H7 (cell line): Measurements from ENCODE around the gene POLR1A. TPM values are rescaled to one million over a fixed set of nuclear protein-coding genes. Genes with fewer than 3 reads are reported as not detected.
A peak's percentile ranks its signal among the peaks of the same experiment; 100 is the strongest.

ENCODE experiments used
- DNase-seq: peaks from one replicate; pipeline ENCODE4 v3.0.0; 2012
- H3K27me3 ChIP-seq: 2 replicates; pipeline ENCODE4 v1.6.0; 2011; ENCODE audit warnings: mild to moderate bottlenecking, low read length; ENCODE audit not compliant: control insufficient read depth, insufficient read depth
- H3K36me3 ChIP-seq: replicated peaks from 2 replicates; pipeline ENCODE4 v1.5.1; 2011; ENCODE audit warnings: low read length; ENCODE audit not compliant: control insufficient read depth, insufficient read depth
- H3K4me3 ChIP-seq: 2 replicates; pipeline ENCODE4 v1.5.1; 2011; ENCODE audit warnings: low read depth, mild to moderate bottlenecking, control low read depth, low read length, moderate library complexity; ENCODE audit not compliant: insufficient read depth
- total RNA-seq: library from RNA; depleted of rRNA; stranded (reverse); fragments of >200 nt; shearing (Covaris generic); gene quantifications from 2 replicates; pipeline ENCODE4 v1.2.3, GENCODE V29; 2014

The POLR1A gene
- total RNA-seq, 1 experiment from 2014 or later: 19.9 TPM

DNA sequence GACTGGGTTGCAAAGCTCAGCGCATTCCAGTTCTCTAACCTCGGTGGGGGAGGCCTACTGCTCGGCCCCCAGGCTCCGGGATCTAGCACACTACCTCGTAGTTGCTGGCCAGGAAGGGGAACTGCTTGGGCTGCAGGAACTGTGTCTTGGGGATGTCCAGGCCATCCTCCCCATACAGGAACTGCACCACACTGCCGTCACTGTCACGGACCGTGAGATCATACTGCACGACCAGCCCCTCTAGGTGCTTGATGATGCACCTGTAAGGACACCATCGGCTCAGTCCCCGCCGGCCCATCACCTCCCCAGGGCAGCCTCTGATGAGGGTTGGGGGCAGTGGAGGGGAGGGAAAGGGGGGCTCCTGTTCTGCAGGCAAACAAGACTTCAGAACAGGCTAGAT, 61.6 kb downstream of the POLR1A start:
- H3K36me3 ChIP-seq: peaks cover 54% of the 10 kb centered on the region
- H3K4me3 ChIP-seq: no peak overlapping the region
- DNase-seq: no peak
- no peaks in the 10 kb centered on the region for H3K27me3 ChIP-seq

DNA sequence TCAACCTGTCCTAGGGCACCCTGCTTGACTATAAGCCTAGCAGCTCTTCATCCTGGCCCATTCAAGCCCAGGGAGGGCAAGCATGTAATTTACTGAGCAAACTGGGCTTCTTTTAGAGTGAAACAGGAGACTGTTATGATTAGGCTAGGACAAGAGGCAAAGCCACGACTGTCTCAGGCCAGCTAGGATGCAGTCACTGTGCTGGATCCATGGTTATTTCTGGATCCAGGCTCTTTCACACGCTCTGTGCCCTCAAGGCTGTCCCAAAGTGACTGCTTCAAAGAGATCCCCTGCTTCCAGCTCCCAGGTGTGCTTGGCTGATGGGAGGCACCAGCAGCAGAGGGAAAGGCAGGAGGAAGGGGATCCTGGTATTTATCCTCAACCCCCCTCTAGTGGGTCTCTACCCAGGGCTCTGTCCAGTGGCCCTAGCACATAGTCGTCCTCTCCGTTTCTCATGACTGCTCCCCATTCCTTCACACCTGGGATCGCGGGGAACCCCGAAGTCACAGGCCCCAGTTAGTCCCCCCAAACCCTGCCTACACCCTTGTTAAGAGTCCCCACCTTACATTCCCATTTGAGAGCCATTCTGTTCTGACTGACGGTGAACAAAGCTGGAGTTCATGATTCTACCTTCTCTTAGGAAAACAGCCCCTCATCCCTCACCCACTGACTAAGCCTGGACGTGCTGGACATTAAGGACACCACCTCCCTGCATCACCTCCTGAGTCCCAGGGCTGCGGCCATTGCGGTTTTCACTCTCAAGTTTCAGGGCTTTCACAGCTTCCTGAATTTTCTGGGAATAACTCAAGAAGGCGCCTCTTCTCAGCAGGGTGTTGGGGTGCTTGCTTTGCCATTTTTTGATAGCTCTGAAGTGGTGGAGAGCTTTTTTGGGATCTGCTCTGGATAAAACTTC, 63.2 kb downstream of the POLR1A start:
- H3K27me3 ChIP-seq: no peaks in the 10 kb centered on the region
- H3K4me3 ChIP-seq: no peak overlapping the region
- DNase-seq: peak; percentile 10
- H3K36me3 ChIP-seq: peaks cover 57% of the 10 kb centered on the region

DNA sequence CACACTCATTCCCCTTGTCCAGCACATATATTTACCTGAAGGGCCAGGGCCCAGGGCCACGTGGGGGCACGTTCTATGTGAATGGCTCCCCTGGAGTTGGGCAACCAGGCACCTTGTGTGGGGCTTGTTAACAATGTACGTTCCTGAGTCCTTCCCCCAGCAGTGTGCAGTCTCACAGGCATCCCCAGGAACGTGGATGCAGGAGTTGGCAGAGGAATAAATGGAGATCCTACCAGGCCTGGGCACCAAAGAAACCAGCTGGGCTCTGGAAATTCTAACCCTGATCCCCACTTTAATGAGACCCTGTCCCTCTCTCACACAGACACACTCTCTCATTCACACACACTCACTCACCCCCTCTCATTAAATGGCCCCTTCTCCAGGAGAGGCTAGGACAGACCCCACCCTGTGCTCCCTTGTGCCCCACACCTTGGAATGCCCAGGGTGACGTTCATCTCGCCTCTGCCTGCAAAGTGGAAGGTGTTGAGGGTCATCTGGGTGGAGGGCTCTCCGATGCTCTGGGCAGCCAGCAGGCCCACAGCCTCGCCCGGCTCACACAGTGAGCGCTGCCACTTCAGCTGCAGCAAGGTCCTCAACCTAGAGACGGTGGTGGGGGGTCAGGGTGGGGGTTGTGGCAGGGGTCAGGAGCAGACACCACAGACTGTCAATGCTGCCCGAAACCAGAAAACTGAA, 65.6 kb downstream of the POLR1A start:
- H3K27me3 ChIP-seq: no peaks in the 10 kb centered on the region
- DNase-seq: no peak
- peaks cover 48% of the 10 kb centered on the region for H3K36me3 ChIP-seq
- no peak overlapping the region for H3K4me3 ChIP-seq

DNA sequence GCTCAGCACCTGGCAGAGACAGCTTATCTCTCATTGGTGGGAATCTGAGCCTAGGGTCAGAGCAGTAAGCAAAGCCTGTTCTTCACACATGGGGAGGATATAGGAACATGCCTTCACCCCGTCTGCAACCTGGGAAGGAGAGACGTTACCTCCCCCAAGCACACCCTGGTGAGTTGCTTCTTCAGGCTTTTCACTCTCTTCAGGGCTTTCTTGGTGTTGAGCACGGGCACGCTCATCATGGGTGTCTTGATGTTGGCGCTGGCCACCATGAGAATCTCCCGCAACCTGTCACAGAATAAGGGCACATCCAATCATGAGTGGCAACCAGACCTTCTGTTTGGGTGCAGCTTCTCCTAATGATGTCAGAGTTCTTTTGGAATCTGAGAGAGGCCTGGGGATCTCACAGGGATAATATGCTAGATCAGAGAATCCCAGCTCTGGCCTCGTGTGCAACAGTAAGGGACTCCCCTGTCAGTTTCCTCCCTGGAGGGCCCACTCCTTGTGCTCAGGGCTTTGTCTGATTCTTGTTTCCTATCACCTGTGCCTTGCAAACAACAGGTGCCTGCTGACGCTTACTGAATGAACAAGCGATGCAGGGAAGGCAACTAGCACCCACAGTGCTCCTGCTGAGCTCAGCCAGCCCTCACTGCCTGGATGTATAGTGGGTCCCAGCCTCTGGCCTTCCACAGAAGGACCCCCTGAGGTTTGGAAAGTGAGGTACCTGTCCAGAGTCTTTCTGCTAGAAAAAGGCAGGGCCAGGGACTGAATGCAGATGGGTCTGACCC, 66.3 kb downstream of the POLR1A start:
- no peaks in the 10 kb centered on the region for H3K27me3 ChIP-seq
- no peak for DNase-seq
- H3K36me3 ChIP-seq: peaks cover 41% of the 10 kb centered on the region
- H3K4me3 ChIP-seq: no peak overlapping the region

DNA sequence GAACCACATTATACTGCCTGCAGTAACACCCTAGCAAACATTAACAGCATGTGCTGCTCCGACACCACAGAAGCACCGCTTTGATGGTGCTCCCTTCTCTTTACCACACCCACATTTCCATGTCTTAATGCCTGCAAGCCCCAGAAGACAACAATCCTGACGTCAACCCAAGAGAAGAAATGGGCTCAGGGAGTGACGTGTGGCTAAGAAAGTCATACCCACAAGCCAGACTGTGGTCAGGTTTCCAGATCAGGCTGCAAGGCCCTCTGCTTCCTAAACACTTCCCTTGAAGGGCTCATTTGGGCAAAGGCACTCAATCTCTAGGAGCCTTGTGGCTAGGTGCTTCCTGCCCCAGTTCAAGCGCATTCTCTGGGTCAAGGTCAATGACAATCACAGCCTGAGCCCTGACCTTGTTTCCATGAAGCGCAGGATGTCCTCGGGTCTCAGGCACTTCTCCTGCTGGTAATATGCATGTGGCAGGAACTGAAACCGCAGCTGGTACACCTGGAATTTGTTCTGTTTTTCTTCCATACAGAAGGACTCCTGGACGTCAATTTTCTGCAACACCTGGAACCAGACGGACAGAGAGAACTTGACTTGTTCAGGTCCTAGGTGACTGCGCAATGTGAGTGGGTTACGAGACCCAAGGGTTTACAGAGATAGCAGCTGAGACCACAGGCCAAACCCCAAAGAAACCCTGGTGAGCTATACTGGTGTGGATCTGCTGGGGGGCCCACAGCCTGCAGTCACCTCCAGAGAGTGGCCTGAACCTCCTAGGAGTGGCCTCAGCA, 67.2 kb downstream of the POLR1A start:
- no peak overlapping the region for H3K4me3 ChIP-seq
- H3K27me3 ChIP-seq: no peaks in the 10 kb centered on the region
- no peak for DNase-seq
- H3K36me3 ChIP-seq: peaks cover 39% of the 10 kb centered on the region

DNA sequence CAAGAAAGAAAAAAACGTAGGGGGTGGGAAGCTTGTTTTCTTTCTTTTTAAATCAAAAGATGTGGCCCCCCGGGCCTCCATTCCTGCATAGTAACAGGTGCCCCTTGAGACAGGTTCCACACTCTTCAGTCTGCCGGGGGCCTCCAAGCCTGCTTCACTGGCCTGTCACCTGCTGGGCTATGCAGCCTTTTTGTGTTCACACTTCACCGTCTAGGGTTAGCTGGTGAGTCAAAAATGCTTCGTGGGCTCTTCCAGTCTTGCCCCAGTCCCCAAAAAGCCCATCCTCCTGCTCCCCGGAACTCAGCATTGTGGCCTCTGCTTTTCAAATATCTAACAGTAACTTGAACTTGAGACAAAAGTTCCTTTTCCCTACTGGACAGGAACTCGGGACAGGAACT, 67.9 kb downstream of the POLR1A start:
- no peak for DNase-seq
- no peaks in the 10 kb centered on the region for H3K27me3 ChIP-seq
- peaks cover 44% of the 10 kb centered on the region for H3K36me3 ChIP-seq
- H3K4me3 ChIP-seq: no peak overlapping the region

DNA sequence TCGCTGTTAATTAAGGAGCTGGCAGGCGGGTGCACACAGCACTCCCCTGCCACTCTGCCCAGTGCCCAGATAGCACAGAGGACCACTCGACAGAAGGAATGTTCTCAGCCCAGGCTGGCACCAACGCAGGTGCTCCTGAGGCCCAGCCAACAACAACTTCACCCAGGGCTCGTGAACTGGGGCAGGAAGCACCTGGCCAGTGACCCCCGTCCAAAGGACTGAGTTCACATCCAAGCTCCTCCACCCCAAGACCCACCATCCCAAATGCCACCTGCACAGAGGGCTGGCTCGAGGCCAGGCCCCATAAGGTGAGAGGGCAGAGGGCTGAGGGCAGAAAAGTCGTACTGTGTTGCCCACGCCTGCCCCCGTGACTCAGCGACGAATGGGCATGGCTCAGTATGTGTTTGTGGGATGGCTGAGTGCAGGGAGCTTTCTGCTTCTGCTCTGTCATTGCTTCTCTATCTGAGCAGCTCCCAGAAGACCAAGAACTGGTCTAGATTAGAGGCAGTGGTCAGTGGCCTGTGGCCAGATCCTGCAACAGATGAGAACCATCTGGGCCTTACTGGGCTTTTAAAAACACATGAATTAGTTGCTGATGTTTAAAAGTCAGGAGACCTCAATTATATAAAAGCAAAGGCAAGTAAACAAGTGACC, 68.4 kb downstream of the POLR1A start:
- peaks cover 43% of the 10 kb centered on the region for H3K36me3 ChIP-seq
- no peak for DNase-seq
- H3K4me3 ChIP-seq: no peak overlapping the region

DNA sequence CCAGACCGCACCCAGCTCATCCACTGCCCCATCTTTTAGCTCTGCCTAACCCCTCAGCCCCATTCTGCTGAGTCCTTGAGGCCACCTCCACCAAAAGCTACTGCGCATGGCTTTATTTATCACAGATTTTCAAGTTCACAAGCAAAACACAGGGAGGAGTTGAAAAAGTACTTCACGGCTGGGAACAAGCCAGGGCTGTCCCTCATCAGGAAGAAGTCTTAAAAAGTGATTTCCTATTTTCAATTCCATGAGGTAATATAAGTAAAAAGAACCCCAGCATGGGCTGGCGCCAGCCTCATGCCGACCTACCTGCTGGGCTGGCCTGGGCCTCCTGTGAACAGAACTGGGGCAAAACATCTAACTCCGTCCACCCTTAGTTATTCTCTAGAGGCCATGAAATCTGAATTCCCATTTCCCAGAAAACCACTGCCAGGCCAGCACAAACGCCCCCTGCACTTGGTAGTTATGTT, 69.0 kb downstream of the POLR1A start:
- Histone ChIP-seq H3K27me3 (no peaks in the 10 kb centered on the region), H3K4me3 (no peak overlapping the region), H3K36me3 (peaks cover 46% of the 10 kb centered on the region)
- no peak for DNase-seq

More for the DNA sequence above, 68.4 kb downstream of the POLR1A start:
- H3K27me3 ChIP-seq: no peaks in the 10 kb centered on the region

DNA sequence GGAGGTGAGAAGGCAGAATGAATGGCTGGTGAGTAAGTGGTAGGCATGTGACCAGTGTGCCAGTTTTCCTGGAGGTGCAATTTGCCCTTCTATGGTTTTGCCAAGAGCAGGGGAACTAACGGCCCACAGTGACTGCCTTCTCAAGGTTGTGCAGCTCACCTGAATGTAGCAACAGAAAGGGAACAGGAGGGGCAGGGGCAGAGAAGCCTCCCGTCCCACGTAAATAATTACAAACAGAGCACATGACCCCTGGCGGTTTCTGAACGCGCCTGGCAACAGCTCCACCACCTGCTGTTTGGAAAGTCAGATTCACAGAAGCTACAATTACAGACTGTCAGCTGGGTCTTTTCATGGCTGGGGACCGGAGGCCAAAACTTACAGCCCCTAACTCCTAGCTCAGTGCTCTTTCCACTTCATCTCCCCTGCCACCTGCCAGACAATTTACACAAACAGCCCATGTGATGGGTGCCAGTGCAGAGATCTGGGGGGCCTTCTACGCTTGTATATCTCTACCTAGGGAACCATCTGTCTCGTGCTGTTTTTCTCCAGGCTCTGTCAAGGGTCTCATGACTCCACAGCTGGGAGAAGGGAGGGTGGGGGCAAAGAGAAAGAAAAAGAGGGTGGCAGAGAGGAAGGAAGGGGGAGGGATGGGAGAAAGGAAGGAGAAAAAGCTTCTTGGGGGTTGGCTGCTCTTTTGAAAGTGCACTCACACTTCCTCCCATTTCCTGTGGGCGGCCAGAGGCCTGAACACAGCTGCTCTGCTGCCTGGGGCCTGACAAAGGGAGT, 69.6 kb downstream of the POLR1A start:
- Histone ChIP-seq H3K27me3 (no peaks in the 10 kb centered on the region), H3K36me3 (peaks cover 48% of the 10 kb centered on the region), H3K4me3 (no peak overlapping the region)
- no peak for DNase-seq

DNA sequence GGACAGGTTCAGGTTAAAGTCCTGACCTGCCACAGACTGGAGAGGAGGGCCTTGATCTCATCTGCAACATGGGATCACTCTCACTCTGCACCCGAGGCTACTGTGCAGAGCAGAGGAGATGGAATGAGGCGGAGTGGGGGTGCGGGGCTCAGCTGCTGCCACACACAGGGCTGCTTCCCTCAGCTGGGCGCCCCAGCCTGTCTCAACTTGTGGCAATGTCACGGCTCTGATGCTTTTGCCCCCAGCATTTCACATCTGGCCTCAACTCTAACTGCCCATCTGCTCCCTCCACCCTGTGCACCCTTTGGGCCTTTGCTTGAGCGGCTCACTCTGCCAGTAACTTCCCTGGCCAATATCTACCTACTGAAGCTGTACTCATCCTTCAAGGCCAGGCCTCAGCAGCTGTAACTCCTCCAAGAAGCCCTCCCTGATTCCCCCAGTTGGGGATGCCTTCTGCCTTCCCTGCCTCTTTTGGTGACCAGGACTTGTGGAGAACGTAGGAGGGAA, 70.3 kb downstream of the POLR1A start:
- Histone ChIP-seq H3K36me3 (peaks cover 49% of the 10 kb centered on the region), H3K4me3 (no peak overlapping the region), H3K27me3 (no peaks in the 10 kb centered on the region)
- no peak for DNase-seq

DNA sequence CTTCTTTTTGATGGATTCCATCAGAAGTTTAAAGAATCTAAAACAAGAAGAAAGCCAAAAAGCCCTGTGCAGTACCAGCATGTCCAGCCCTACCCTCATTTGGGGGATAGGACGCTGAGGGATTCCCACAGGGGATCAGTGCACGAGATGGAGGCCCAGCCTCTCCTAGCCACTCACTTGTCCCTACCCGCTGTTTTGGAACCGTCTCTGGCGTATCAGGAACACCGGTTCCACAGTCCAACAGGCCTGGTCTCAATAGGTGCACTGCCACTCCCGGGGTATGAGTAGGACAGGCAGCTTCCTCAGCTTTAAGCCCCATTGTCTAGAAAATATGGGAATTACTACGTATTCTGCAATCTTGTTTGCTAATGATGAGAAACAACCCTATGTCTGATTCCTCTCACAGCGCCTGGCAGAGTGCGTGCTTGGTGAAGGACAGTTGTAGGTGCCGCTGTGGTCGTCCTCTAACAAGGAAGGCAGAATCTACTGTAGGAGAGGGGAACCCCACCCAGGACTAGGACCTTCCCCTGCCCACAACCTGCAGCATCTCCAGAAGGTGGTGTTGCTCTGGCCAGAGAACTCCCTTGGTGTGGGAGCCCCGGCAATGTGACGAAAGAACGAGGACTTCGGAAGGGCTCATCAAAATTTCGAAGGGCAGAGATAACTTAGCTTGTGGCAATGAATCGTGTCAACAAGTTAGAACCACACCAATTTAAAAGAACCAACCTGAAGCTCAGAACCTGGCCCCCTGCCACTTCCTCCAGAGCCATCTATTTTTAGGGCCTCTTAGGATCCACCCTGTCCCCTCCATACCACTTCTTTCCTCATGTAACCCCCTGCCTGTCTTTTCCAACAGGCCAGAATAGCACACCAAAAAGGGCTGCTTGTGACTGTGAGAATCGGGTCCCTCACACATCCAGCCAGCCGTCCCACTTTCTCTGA, 71.7 kb downstream of the POLR1A start:
- no peak for DNase-seq
- no peak overlapping the region for H3K4me3 ChIP-seq
- H3K27me3 ChIP-seq: no peaks in the 10 kb centered on the region
- peaks cover 49% of the 10 kb centered on the region for H3K36me3 ChIP-seq
